GM18519 (cell line): ENCODE data around the gene CYFIP2.
"Not testable (repeated sequence)": the region's sequence is repeated elsewhere in the genome, so short reads cannot be mapped to it uniquely, and the experiment has no call there.

ENCODE experiments used
- ATAC-seq: cut with Tn5 transposase; IDR thresholded peaks from one replicate; pipeline ENCODE4 v1.9.1; 2021; ENCODE audit warnings: mild to moderate bottlenecking, moderate library complexity; ENCODE audit not compliant: unreplicated experiment, low FRiP score

The CYFIP2 gene

DNA sequence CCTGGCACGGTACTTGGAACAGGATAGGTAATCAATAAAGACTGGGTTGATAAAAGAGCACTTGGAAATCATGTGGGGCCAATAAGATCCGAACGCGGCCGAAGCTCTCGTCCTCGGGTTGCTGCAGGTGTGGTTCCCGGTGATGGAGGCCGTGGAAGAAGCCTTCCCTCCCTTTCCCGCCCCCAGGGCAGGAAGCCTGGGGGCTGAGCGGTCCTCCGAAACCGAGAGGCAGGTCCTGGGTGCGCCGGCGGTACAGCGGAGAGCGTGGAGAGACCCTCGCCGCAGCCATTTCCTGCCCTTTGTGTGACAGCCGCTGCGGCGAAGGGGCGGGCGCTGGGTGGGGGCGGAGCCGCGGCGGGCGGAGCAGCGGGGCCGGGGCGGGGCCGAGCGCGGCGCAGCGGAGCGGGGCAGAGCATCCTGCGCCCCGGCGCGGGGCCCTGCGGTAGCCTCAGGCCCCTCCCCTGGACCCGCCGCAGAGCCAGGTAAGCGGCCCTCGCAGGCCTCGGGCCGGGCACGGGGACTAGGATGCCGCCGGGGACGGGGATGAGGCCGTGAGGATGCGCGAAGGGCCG lies at the start of gene CYFIP2:
CYFIP2 (plus strand) TSS at position 410 of the 572 bp plus-strand sequence. CDS start 19,239 bp downstream, outside the sequence.
- ATAC-seq = peak; percentile 78

- no peak for ATAC-seq
Observed at GRCh38 chr5:157216391-157217142, 49.4 kb upstream of the CYFIP2 start.

DNA sequence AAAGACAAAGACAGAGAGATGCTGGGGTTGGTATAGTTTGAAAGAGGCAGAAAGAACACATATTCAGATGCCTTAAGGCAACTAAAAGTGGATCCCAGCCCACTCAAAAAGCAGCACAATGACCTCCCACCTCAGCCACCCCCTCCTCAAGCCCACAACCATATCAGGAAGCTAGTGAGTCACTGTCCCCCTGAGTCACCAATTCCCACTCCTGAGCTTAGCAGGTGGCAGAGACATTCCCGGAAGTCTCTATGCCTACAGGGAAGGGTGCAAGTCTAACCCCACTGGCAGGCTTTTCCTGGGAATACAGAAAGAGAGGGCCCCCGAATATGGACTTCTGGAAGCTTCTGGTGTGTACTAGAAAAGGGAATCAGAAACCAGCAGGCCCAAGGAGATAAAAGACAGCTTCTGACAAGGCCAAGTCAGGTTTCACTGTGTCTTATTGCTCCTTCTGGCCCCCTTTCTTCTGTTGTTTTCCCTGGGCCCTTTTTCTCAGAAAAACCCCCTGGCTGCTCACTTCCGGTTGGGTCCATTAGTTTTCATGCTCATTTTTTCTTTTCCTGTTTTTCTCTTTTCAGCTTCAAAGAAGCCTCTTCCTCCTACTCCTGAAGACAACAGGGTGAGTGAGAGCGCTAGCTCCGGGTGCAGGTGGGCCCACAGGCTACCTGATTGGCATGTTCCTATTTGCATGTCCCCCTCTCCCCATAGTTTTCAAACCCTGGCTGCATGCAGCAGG lies 48.5 kb upstream of the CYFIP2 start:
- ATAC-seq = no peak

DNA sequence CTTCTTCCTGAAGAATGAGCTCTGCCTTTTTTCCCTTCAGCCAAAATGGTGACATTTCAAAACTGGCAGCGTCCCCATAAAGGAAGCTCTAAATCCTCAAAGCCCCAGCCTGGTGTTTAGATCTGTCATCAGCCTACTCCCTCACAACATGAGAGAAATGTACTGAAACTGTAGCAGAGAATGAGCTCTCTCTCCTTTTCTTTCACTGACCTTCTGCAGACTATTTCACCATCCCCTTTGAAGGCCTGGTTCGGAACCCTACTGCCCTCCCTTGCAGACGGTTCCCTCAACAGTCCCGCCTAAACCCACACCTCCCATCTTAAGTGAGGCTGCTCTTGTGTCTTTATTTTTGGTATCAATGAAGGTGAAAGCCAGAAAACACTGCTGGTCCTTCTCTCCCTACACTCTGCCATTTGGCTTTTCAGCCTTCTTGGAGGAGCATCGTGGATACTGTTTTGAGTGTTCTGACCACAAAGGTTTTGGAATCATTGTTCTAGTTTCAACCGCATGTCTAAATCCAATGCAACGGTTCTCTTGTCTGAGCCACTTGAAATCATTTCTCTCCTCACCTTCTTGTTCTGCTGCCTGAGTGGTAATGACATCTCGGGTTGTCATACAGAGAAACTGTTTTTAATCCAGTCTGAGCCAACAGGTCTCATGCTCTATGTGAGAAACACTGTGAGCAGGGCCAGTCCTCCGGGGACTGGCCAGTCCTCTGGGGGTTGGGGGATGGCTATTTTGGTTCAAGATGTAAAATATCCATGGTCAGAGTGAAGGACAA lies 46.2 kb upstream of the CYFIP2 start:
- peak; percentile 52 for ATAC-seq

- no peak for ATAC-seq
Observed at GRCh38 chr5:157221959-157222358, 44.0 kb upstream of the CYFIP2 start.

GRCh38 chr5:157222506-157223230 lies 43.3 kb upstream of the CYFIP2 start:
- ATAC-seq = no peak

GRCh38 chr5:157225469-157226422 lies 40.2 kb upstream of the CYFIP2 start:
- no peak for ATAC-seq

DNA sequence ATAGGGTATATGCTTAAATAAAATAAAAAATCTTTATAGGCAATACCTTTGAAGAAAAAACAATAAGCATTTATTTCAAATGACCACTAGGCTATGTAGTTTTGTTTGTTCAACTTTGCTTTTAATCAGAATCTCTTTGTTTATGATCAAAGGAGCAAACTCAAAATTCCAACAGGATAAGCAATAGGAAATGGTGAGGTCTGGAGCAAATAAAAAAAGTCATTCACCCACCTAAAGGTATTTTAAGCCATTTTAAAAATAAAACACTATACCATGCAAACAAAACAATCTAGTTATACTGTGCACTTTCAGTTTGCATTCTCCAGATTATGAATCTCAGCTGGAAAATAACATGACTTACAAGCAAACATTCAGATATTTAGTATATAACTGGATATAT lies 35.3 kb upstream of the CYFIP2 start:
- ATAC-seq = no peak

DNA sequence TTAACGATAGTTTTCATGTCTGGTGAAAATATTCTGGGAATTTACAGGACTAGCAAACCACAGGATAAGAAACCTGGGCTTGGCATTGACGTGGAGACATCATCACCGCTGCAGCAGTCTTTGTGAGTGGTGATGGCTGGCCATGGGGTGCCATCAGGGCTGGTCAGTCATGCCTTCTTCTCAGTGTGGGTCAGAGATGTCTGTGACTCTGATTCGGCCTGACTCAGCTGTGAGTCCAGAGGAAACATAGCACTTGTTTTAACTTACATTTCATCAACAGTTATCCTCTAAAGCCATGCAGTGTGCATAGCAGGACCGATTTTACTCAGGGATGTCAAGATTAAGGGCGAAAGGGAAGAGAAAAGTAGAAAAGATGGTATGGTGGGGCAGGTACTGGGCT lies 33.2 kb upstream of the CYFIP2 start:
- ATAC-seq = no peak

DNA sequence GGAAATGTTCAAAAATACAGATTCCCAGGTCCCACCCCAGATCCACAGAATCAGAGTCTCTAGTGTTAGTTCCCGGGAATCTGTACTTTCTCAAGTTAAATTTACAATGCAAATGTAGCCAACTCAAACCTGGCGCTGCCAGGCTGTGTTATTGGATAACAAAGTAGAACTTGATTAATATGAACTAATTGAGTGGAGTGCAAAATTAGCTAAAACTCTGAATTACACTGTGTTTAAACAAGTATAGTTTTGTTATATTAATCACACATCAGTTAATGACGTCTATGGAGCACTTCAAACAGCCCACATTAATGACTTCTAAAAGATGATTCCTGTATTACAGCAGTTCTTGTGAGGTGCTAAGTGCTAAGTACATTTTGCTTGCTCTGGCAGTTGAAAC lies 32.4 kb upstream of the CYFIP2 start:
- no peak for ATAC-seq

GRCh38 chr5:157236423-157236822 lies 29.5 kb upstream of the CYFIP2 start:
- no peak for ATAC-seq

GRCh38 chr5:157241483-157241882 lies 24.4 kb upstream of the CYFIP2 start:
- ATAC-seq = no peak

DNA sequence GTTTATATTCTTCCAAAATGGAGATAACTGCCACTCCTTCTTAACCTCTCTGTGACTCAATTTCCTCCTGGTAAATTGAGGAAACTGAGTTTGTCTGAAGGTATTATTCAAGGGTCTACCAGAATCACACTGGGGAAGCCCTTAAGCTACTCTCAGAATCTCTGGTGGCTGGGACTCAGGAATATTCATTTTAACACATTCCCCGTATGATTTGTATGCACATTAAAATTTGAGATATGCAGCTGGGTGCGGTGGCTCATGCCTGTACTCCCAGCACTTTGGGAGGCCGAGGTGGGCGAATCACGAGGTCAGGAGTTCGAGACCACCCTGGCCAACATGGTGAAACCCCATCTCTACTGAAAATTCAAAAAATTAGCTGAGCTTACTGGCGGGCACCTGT lies 21.2 kb upstream of the CYFIP2 start:
- not testable (repeated sequence) for ATAC-seq

GRCh38 chr5:157245476-157245875 lies 20.4 kb upstream of the CYFIP2 start:
- no peak for ATAC-seq

GRCh38 chr5:157245886-157246285 lies 20.0 kb upstream of the CYFIP2 start:
- ATAC-seq = no peak

DNA sequence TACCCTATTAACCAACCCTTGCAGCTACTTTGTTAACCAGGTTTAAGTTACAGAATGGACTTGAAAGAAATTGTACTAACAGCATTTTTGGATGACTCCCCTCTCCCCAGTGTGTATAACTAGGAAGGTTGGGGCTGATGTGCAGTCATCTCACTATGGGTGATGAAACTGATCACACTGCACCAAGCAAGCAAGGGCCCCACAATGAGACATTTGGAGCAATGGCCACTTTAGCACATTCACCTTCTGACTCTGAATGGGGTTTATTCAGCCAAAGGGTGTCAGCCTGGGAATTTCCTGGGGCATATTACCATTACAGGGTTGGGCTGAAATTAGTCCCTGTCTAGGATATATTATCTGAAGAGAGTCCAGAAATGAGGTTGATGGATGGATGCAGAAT lies 18.7 kb upstream of the CYFIP2 start:
- no peak for ATAC-seq

GRCh38 chr5:157248821-157249470 lies 17.0 kb upstream of the CYFIP2 start:
- ATAC-seq = no peak

DNA sequence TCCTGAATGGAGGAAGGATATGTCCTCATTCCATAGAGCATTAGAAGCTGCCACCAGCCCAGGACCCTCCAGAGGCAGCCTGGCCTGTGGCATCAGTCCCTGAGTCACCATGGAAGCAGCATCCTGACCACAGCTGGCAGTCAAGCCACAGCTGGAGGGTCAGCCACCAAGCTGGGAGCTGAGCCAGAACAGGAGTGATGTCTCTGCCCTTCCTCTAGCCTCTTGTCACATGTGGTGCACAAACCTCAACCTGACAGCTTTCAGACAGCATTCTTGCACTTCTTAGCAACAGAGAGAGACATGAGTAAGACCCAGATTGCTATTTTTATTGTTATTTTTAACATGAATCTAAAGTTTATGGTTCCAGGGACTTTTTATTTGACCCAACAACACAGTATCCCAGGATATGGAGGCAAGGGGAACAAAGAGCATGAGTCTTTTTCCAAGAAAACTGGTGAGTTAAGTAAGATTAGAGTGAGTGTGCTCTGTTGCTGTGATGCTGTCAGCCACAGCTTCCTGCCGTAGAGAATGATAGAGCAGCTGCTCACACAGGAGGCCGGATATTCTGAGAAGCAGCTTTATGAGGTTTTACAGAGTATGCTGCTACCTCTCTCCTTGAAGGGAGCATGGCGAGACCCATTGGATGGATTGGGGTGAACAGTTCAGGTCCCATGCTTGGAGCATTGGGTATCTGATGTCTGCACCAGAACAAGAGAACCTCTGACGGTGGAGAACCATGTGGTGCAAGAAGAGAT lies 13.0 kb upstream of the CYFIP2 start:
- ATAC-seq = peak; percentile 92
